PC-3 (cell line): ENCODE data around the gene IL1RAP.

Experiments used
- EZH2 ChIP-seq: fragments of 300-600 bp; sonication (generic); IDR thresholded peaks from one replicate; pipeline ENCODE4 v1.6.1; 2017; ENCODE audit warnings: antibody characterized with exemption, mild to moderate bottlenecking, low read length; ENCODE audit not compliant: unreplicated experiment
- EZH2phosphoT487 ChIP-seq: fragments of 300-600 bp; sonication (generic); IDR thresholded peaks from 2 replicates; pipeline ENCODE4 v1.6.1; 2018; ENCODE audit warnings: mild to moderate bottlenecking, antibody characterized with exemption, low read length, borderline replicate concordance
- TF ChIP-seq, protein P1 (sequence below): fragments of 300-600 bp; sonication (generic); conservative IDR thresholded peaks from 2 replicates; pipeline ENCODE4 v1.5.1; 2017; ENCODE audit warnings: antibody characterized with exemption, low read depth, mild to moderate bottlenecking, low read length

DNA sequence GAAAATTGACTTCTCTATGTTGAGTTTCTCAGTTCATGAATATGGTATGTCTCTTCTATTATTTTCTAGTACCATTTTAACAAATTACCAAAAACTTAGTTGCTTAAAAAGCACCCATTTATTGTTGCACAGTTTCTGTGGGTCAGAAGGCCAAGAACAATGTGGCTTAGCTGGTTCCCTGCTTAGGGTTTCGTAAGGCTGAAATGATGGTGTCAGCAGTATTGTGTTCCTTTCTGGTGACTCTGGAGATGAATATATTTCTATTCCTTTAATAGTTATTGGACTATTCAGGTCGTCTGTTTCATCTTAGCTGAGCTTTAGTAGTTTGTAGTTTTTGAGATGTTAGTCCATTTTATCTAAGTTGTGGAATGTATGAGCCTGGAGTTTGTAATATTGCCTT lies 44.9 kb downstream of the IL1RAP start:
- TF ChIP-seq, protein P1, sequence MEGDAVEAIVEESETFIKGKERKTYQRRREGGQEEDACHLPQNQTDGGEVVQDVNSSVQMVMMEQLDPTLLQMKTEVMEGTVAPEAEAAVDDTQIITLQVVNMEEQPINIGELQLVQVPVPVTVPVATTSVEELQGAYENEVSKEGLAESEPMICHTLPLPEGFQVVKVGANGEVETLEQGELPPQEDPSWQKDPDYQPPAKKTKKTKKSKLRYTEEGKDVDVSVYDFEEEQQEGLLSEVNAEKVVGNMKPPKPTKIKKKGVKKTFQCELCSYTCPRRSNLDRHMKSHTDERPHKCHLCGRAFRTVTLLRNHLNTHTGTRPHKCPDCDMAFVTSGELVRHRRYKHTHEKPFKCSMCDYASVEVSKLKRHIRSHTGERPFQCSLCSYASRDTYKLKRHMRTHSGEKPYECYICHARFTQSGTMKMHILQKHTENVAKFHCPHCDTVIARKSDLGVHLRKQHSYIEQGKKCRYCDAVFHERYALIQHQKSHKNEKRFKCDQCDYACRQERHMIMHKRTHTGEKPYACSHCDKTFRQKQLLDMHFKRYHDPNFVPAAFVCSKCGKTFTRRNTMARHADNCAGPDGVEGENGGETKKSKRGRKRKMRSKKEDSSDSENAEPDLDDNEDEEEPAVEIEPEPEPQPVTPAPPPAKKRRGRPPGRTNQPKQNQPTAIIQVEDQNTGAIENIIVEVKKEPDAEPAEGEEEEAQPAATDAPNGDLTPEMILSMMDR, result no peak
- TF ChIP-seq EZH2 (no peak), EZH2phosphoT487 (no peak)
